GM12864 (cell line): Measurements from ENCODE around the gene MTCH1.

Source experiments
- DNase-seq: peaks from one replicate; pipeline ENCODE4 v3.0.0-alpha.2; 2011; ENCODE audit warnings: low read depth
- H3K4me3 ChIP-seq: 2 replicates; pipeline ENCODE4 v1.5.1; 2011; ENCODE audit warnings: mild to moderate bottlenecking, low read depth, low read length, control low read depth
- TF ChIP-seq, protein P1 (sequence below): IDR thresholded peaks from 2 replicates; pipeline ENCODE4 v1.5.1; 2011; ENCODE audit warnings: low read depth, mild to moderate bottlenecking, moderate library complexity, low read length, control low read depth, inconsistent platforms; ENCODE audit errors: missing control alignments

MTCH1 gene

DNA sequence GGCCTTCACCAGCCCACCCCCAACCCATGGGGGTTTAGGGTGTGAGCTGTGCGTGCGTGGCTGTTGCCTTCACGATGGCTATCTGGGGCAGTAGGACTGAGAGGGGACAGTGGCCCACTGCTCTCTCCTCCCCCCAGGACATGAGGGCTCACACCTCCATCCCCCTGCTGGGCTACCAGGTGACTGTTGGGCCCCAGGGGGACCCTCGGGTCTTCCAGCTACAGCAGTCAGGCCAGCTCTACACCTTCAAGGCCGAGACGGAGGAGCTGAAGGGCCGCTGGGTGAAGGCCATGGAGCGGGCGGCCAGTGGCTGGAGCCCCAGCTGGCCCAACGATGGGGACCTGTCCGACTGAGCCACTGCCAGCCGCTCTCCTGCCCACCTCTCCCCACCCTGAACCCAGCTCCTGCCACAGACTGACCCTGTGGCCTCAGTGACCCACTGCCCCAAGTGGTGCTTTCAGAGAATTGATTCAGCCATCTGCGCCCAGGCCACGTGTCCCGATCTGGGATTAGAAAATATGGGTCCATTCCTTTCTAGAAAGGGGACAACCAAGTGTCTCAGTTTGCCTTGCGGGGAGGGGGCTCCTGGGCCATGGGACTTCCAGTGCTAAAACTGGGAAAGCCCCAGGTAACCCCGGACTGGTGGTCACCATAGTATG lies 41.9 kb upstream of the MTCH1 start:
- no peak for DNase-seq
- TF ChIP-seq, protein P1, sequence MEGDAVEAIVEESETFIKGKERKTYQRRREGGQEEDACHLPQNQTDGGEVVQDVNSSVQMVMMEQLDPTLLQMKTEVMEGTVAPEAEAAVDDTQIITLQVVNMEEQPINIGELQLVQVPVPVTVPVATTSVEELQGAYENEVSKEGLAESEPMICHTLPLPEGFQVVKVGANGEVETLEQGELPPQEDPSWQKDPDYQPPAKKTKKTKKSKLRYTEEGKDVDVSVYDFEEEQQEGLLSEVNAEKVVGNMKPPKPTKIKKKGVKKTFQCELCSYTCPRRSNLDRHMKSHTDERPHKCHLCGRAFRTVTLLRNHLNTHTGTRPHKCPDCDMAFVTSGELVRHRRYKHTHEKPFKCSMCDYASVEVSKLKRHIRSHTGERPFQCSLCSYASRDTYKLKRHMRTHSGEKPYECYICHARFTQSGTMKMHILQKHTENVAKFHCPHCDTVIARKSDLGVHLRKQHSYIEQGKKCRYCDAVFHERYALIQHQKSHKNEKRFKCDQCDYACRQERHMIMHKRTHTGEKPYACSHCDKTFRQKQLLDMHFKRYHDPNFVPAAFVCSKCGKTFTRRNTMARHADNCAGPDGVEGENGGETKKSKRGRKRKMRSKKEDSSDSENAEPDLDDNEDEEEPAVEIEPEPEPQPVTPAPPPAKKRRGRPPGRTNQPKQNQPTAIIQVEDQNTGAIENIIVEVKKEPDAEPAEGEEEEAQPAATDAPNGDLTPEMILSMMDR = peak; percentile 14
- H3K4me3 ChIP-seq = no peak overlapping the region

DNA sequence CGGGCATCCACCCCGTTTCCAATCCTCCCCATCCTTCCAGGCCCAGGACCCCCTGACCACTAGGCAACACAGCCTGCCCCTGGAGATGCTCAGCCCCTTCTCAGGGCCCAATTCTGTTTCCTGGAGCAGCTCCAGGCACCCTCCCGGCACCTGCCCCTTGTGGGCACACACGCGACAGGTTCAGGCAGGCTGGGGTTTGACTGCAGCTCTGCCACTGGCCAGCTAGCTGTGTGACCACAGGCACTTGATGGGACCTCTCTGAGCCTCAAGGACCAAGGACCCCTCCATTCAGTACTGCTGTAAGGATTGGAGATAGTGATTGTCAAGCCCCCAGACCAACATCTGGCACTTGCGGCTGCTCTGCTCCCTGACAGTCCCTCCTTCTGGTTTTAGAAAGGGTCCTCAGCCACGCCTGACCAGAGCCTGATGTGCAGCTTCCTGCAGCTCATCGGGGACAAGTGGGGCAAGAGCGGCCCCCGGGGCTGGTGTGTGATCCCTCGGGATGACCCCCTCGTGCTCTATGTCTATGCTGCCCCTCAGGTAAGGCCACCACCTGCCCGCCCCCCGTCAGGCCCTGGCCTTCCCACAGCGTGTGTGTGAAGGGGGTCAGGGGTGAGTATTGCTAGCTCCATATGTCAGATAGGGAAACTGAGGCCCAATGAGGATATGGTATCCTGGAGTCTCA lies 41.2 kb upstream of the MTCH1 start:
- no peak overlapping the region for H3K4me3 ChIP-seq
- TF ChIP-seq, protein P1 = no peak
- DNase-seq = no peak

DNA sequence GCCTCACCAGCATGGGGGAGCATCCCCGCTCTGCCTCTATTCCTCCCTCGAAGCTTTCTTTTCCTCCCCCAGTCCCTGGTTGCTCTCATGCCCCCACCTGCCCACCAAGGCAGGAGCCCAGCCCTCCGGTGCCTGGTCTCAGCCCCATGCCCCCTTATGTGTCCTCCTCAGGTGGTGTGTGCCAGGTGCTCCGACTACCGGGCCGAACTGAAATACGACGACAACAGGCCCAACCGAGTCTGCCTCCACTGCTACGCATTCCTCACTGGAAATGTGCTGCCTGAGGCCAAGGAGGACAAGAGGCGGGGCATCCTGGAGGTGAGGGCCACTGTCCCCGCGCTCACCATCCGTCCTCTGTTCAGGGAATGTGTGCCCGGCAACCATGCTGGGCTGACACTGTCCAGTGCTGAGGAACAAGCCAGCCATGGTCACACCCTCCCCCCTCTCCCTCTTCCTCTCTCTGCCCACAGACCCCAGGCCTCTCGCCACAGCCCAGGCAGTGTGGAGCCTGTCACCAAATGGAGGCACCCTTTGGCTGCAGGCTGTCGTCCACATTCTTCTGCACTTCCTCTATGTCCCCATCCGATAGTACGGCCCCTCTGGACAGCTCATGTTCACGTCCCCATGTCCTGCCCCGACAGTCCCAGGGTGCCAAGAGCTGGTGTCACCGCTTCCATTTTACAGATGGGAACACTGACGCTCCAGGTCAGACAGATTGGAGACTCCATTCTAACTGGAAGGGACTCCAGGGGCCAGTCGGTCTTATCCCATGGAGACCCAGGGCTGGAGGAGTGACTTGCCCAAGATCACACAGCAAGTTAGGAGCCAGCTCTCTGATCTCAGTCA lies 39.8 kb upstream of the MTCH1 start:
- TF ChIP-seq, protein P1 = no peak
- H3K4me3 ChIP-seq = no peak overlapping the region
- no peak for DNase-seq

DNA sequence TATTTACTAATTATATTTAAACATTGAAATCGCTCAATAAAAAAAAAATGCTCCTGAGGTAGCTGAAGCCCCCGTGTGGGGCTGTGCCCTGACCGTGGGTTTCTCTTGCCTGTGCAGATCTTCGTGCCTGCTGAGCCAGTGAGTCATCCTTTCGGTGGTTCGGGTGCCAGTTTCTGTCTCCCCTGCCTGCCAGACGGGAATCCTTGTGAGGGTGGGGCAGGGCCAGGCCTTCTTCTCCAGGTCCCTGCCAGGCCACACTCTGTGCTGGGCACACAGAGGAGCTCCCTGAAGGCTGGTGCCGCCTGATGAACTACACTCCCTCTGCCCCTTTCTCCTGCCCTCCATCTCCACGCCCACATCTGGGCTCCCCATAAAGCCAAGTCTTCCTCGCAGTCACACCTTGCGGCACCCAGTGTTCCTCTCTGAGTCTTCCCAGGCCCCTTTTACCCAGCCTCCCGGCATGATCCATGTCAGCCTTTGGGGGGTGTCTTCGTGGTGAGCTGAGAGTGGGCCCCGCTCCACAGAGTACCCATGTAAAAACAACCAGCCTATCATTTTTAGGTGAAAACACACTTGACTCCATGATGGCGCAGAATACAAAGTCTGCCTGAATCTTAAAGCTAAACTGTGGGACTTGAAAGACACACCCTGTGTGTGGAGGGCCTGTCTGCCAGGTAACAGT lies 38.8 kb upstream of the MTCH1 start:
- DNase-seq = no peak
- TF ChIP-seq, protein P1 = no peak
- no peak overlapping the region for H3K4me3 ChIP-seq

DNA sequence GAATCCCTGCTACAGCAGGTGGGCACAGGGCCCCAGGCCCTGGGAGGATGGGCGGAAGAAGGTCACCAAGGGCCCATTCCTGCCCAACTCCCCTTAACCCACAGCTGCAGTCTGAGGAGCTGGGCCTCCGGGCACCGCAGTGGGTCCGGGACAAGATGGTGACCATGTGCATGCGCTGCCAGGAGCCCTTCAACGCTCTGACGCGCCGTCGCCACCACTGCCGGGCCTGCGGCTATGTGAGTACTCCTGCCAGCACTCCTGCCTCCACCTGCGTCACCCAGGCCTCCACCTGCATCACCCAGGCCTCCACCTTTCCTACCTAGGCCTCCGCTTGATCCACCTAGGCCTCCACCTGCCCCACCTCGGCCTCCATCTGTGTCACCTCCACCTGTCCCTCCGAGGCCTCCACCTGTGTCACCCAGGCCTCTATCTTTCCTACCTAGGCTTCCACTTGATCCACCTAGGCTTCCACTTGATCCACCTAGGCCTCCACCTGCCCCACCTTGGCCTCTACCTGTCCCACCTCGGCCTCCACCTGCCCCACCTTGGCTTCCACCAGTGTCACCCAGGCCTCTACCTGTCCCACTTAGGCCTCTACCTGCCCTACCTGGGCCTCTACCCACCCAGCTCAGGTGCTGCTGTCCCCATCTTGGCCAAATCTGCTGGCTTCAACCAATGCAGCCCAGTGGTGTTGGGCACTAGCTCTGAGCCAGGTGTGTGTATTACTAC lies 36.3 kb upstream of the MTCH1 start:
- no peak for DNase-seq
- H3K4me3 ChIP-seq = no peak overlapping the region
- TF ChIP-seq, protein P1 = no peak
